Measurements from ENCODE around the gene CYB561.

GRCh38 chr17:63451150-63451549 lies 5.0 kb upstream of the CYB561 start:
- TF ChIP-seq CTCF (IDR thresholded peaks at IDR 0.05) (no peak), POLR2A (IDR thresholded peaks at IDR 0.05) (no peak), EP300 (IDR thresholded peaks at IDR 0.05) (no peak)

All from tibial nerve (tissue), 4 donors.